ENCODE data around the gene PDGFRB.

DNA sequence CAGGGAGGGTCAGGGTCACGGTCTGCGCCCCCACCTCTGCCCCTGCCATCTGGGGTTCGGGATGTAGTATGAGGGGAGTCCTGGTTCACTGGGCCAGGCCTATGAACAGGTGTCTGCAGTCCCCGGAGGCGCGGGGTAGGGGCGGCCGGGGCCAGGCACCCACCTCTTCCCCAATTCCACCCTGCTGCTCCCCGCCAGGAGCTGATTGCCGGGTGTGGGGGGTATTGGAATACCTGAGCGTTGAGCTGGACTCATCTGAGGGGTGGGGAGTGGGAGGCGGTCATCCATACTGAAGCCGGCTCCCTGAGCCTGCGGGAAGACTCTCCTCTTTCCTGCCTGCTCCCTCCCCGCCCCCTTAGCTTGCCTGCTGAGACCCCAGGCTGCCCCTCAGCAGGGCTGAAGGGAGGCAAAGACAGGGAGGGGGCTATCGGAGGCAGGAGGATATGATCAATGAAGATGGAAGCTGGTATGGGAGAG is 34.9 kb upstream of the PDGFRB start:
- TF ChIP-seq, protein P1, sequence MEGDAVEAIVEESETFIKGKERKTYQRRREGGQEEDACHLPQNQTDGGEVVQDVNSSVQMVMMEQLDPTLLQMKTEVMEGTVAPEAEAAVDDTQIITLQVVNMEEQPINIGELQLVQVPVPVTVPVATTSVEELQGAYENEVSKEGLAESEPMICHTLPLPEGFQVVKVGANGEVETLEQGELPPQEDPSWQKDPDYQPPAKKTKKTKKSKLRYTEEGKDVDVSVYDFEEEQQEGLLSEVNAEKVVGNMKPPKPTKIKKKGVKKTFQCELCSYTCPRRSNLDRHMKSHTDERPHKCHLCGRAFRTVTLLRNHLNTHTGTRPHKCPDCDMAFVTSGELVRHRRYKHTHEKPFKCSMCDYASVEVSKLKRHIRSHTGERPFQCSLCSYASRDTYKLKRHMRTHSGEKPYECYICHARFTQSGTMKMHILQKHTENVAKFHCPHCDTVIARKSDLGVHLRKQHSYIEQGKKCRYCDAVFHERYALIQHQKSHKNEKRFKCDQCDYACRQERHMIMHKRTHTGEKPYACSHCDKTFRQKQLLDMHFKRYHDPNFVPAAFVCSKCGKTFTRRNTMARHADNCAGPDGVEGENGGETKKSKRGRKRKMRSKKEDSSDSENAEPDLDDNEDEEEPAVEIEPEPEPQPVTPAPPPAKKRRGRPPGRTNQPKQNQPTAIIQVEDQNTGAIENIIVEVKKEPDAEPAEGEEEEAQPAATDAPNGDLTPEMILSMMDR (conservative IDR thresholded peaks at IDR 0.05 in 1 of 2, IDR thresholded peaks at IDR 0.05 in 1 of 2; ENCODE audit: extremely low read depth in 1 of 2, insufficient read depth in 1 of 2, low read depth in 1 of 2, low read length in 2 of 2), result no peak
- no peak for TF ChIP-seq EZH2 (IDR thresholded peaks at IDR 0.05; ENCODE audit: borderline replicate concordance, low read length)
